ENCODE data around the gene PIGO.

The PIGO gene

DNA sequence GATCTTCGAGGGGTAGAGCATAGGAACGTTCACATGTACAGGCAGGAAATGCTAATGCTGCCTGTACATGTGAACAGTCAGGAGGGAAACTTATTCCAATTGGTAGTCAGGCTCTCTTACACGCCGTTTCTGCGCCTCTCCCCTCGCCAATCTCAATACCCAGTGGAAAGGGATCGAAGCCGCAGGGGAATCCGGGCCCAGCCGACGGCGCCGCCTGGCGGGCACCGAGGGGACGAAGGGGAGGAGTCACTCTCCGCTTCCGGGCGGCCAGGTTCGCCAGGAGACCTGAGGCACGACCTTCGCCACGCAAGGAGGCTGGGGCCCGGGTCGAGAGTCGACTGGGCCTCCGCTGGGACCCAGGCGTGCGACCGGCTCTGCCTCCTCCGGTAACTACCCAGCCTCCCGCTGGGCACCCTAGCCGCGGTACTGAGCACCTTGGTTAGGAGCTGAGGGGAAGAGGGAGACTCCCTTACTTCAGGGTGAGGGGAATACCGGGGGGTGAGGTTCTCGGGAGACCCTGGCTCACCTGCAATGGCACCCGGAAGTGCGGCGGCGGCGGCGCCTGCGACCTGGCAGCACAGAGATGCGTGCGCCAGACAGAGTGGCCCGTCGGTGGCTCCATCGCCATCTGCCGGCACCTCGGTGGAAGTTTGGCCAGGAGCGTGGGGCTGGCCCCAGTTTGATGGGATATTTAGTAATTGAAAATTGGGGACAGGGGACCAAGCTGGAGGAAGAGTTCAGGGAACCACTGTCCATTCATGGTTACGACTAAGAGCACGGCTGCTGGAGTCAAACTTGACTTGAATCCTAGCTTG, at the start of gene PIGO:
PIGO (minus strand) TSS at position 557 of the 815 bp plus-strand sequence. CDS start 1,026 bp downstream, outside the sequence.
- H3K27me3 ChIP-seq (ENCODE audit: control insufficient read depth, insufficient read depth, low read length), result no peaks in the 10 kb centered on the region
- H3K4me3 ChIP-seq (ENCODE audit: low read length), result peak within 1 kb of the TSS; percentile 89
- H3K27ac ChIP-seq (ENCODE audit: low read length), result peak within 1 kb of the TSS; percentile 95
- peaks cover 40% of the 10 kb centered on the region for H3K36me3 ChIP-seq (ENCODE audit: control insufficient read depth, low read depth, low read length)
- H3K4me1 ChIP-seq (ENCODE audit: control insufficient read depth, low read depth, low read length), result no peaks in the 10 kb centered on the region
- H3K9me3 ChIP-seq (ENCODE audit: control insufficient read depth, low read depth, low read length), result no peaks in the 10 kb centered on the region
- H3K9ac ChIP-seq (ENCODE audit: low read length), result peak within 1 kb of the TSS; percentile 93

DNA sequence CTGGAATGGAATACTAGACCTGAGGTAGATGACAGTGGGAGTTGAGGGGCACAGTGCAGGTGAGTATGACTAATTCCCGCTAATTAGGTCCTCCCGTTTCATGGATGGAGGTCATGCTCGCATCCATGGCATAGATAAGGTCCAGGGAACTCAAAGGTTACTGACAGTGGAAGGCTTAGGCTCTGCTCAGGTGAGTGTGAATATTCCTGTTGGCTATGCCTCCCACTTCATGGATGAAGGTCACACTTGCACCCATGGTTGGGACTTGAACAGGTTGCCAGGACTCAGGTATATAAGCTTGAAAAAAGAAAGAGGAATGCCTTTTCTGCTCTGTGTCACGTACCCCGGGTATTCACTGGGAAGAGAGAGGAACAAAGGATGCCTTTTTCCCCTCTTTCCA, 45.6 kb upstream of the PIGO start:
- peaks cover 25% of the 10 kb centered on the region for H3K9me3 ChIP-seq (ENCODE audit: control insufficient read depth, low read depth, low read length)

DNA sequence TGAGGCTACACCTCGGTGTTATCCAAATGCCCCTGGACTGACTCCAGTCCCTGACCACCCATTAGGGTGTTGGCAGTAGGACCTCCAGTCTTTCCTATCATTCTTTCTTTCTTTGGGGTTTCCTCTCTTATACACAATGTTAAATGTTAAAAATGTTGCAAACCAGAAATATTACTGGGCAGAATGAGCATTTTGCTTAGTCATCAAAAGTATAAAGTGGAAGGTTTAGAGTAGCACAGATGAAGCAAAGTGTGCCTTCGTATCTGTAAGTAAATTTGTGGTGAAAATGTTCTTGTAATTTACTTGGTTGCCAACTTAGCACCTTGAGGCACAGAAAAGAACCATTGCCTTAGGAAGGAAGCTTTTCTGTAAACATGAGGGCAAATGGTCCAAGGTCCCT, 43.7 kb upstream of the PIGO start:
- Histone ChIP-seq H3K9me3 (ENCODE audit: control insufficient read depth, low read depth, low read length) (peaks cover 25% of the 10 kb centered on the region), H3K4me1 (ENCODE audit: control insufficient read depth, low read depth, low read length) (no peaks in the 10 kb centered on the region), H3K36me3 (ENCODE audit: control insufficient read depth, low read depth, low read length) (no peaks in the 10 kb centered on the region), H3K4me3 (ENCODE audit: low read length) (no peak overlapping the region), H3K27me3 (ENCODE audit: control insufficient read depth, insufficient read depth, low read length) (no peaks in the 10 kb centered on the region), H3K9ac (ENCODE audit: low read length) (no peak overlapping the region), H3K27ac (ENCODE audit: low read length) (no peak overlapping the region)

More for the DNA sequence above, 45.6 kb upstream of the PIGO start:
- no peaks in the 10 kb centered on the region for H3K36me3 ChIP-seq (ENCODE audit: control insufficient read depth, low read depth, low read length)
- no peak overlapping the region for H3K9ac ChIP-seq (ENCODE audit: low read length)
- H3K27me3 ChIP-seq (ENCODE audit: control insufficient read depth, insufficient read depth, low read length), result no peaks in the 10 kb centered on the region
- no peak overlapping the region for H3K4me3 ChIP-seq (ENCODE audit: low read length)
- H3K4me1 ChIP-seq (ENCODE audit: control insufficient read depth, low read depth, low read length), result no peaks in the 10 kb centered on the region
- no peak overlapping the region for H3K27ac ChIP-seq (ENCODE audit: low read length)

- H3K9ac ChIP-seq (ENCODE audit: low read length), result no peak overlapping the region
Observed at GRCh38 chr9:35136866-35137265, 40.5 kb upstream of the PIGO start.

GRCh38 chr9:35135988-35136387, 39.6 kb upstream of the PIGO start:
- no peak overlapping the region for H3K9ac ChIP-seq (ENCODE audit: low read length)
- H3K27me3 ChIP-seq (ENCODE audit: control insufficient read depth, insufficient read depth, low read length), result no peaks in the 10 kb centered on the region
- no peak overlapping the region for H3K27ac ChIP-seq (ENCODE audit: low read length)
- no peak overlapping the region for H3K4me3 ChIP-seq (ENCODE audit: low read length)
- no peaks in the 10 kb centered on the region for H3K4me1 ChIP-seq (ENCODE audit: control insufficient read depth, low read depth, low read length)
- peaks cover 3% of the 10 kb centered on the region for H3K9me3 ChIP-seq (ENCODE audit: control insufficient read depth, low read depth, low read length)
- no peaks in the 10 kb centered on the region for H3K36me3 ChIP-seq (ENCODE audit: control insufficient read depth, low read depth, low read length)

More at GRCh38 chr9:35136866-35137265, 40.5 kb upstream of the PIGO start:
- Histone ChIP-seq H3K9me3 (ENCODE audit: control insufficient read depth, low read depth, low read length) (peaks cover 7% of the 10 kb centered on the region), H3K4me1 (ENCODE audit: control insufficient read depth, low read depth, low read length) (no peaks in the 10 kb centered on the region), H3K27me3 (ENCODE audit: control insufficient read depth, insufficient read depth, low read length) (no peaks in the 10 kb centered on the region), H3K27ac (ENCODE audit: low read length) (no peak overlapping the region), H3K4me3 (ENCODE audit: low read length) (no peak overlapping the region), H3K36me3 (ENCODE audit: control insufficient read depth, low read depth, low read length) (no peaks in the 10 kb centered on the region)

DNA sequence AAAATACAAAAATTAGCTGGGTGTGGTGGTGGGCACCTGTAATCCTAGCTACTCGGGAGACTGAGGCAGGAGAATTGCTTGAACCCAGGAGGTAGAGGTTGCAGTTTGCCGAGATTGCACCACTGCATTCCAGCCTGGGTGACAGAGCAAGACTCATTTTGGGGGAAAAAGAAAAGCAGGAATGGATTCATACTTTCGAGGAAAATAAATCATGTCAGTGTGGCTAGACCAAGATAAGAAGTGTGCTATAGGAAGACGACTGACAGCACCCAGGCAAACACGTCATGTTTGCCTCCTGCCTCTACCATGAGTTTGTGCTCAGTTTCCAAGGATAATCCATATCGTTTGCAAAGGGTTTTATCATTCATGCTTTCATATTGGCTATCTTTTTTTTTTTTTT, 38.5 kb upstream of the PIGO start:
- Histone ChIP-seq H3K9ac (ENCODE audit: low read length) (no peak overlapping the region), H3K9me3 (ENCODE audit: control insufficient read depth, low read depth, low read length) (peaks cover 7% of the 10 kb centered on the region)

DNA sequence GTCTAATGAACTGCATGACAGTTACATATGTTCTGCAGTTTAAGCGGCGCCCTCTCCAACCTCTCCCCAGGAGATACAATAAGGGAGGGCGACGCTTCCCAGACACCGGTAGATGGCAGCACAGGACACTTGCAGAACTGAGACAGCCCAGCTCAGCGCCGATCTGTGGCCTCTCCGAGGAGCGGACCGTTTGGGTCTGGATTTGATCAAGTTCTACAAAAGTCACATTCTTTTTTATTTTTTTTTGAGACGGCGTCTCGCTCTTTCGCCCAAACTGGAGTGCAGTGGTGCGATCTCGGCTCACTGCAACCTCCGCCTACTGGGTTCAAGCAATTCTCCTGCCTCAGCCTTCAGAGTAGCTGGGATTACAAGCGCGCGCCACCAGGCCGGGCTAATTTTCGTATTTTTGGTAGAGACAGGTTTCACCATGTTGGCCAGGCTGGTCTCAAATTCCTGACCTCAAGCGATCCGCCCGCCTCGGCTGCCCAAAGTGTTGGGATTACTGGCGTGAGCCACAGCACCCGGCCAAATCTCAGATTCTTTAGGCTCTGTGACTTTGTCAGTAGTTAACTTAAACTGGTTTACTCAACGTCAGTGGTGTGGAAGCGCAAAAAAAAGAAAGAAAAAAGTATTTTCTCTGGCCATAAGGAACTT, 20.6 kb upstream of the PIGO start:
- peak overlapping the region; percentile 60 for H3K9ac ChIP-seq (ENCODE audit: low read length)
- H3K27me3 ChIP-seq (ENCODE audit: control insufficient read depth, insufficient read depth, low read length), result no peaks in the 10 kb centered on the region
- no peak overlapping the region for H3K27ac ChIP-seq (ENCODE audit: low read length)
- peaks cover 20% of the 10 kb centered on the region for H3K4me1 ChIP-seq (ENCODE audit: control insufficient read depth, low read depth, low read length)
- H3K9me3 ChIP-seq (ENCODE audit: control insufficient read depth, low read depth, low read length), result no peaks in the 10 kb centered on the region
- H3K4me3 ChIP-seq (ENCODE audit: low read length), result peak overlapping the region; percentile 78
- no peaks in the 10 kb centered on the region for H3K36me3 ChIP-seq (ENCODE audit: control insufficient read depth, low read depth, low read length)

More for the DNA sequence above, 38.5 kb upstream of the PIGO start:
- no peak overlapping the region for H3K4me3 ChIP-seq (ENCODE audit: low read length)
- H3K27me3 ChIP-seq (ENCODE audit: control insufficient read depth, insufficient read depth, low read length), result no peaks in the 10 kb centered on the region
- H3K36me3 ChIP-seq (ENCODE audit: control insufficient read depth, low read depth, low read length), result no peaks in the 10 kb centered on the region
- no peaks in the 10 kb centered on the region for H3K4me1 ChIP-seq (ENCODE audit: control insufficient read depth, low read depth, low read length)
- H3K27ac ChIP-seq (ENCODE audit: low read length), result no peak overlapping the region

GRCh38 chr9:35116539-35116897, 20.1 kb upstream of the PIGO start:
- Histone ChIP-seq H3K27ac (ENCODE audit: low read length) (no peak overlapping the region), H3K4me1 (ENCODE audit: control insufficient read depth, low read depth, low read length) (peaks cover 24% of the 10 kb centered on the region), H3K9me3 (ENCODE audit: control insufficient read depth, low read depth, low read length) (no peaks in the 10 kb centered on the region), H3K27me3 (ENCODE audit: control insufficient read depth, insufficient read depth, low read length) (no peaks in the 10 kb centered on the region), H3K36me3 (ENCODE audit: control insufficient read depth, low read depth, low read length) (no peaks in the 10 kb centered on the region), H3K9ac (ENCODE audit: low read length) (peak overlapping the region; percentile 41), H3K4me3 (ENCODE audit: low read length) (peak overlapping the region; percentile 78)

- peak within 1 kb of the TSS; percentile 55 for H3K9ac ChIP-seq (ENCODE audit: low read length)
Observed at GRCh38 chr9:35115680-35116538, 19.5 kb upstream of the PIGO start, which contains the start of gene ATOSB. Gene ATOSB, minus strand, starts transcription at chr9:35115862. Its CDS starts 7,588 bp downstream, at chr9:35108274.

DNA sequence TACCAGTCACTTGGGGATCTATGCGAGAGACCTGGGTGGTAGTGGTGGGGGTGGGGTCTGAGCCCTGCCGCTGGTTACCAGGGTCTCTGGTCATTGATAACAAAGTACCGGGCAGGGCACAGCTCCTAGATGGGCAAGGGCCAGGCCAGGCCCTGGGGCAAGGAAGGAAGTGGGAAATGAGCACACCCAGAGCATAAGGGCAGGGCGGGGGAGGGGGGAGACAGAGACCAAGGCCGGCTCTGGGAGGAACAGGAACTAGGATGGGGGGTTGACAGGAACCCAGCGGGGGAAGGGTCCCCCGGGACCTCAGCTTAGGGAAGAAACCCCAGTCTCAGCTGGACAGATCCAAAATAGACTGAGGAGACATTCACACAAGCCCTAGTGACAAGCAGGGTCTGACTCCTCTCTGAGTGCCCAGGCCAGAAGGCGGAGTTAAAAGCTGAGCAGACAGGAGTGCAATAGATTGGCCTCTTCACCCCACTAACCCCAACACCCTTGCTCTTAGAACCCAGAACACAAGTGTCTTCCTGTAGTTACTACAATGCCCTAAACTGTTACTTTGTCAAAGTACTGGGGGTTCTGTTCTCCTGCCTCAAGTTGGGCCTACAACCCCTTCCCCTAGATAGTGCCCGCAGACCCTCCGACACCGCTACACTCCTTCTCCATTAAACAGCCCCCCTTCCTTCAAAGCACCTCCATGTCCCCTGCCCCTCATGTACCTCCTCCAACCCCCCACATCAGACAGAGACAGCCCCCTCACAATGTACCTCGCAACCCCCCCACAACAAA, 18.6 kb upstream of the PIGO start:
- Histone ChIP-seq H3K4me1 (ENCODE audit: control insufficient read depth, low read depth, low read length) (peaks cover 27% of the 10 kb centered on the region), H3K9ac (ENCODE audit: low read length) (peak overlapping the region; percentile 55)

More at GRCh38 chr9:35115680-35116538, 19.5 kb upstream of the PIGO start, which contains the start of gene ATOSB:
- H3K4me3 ChIP-seq (ENCODE audit: low read length), result peak within 1 kb of the TSS; percentile 78
- H3K36me3 ChIP-seq (ENCODE audit: control insufficient read depth, low read depth, low read length), result no peaks in the 10 kb centered on the region
- no peaks in the 10 kb centered on the region for H3K27me3 ChIP-seq (ENCODE audit: control insufficient read depth, insufficient read depth, low read length)
- peak within 1 kb of the TSS; percentile 34 for H3K27ac ChIP-seq (ENCODE audit: low read length)
- no peaks in the 10 kb centered on the region for H3K9me3 ChIP-seq (ENCODE audit: control insufficient read depth, low read depth, low read length)
- peaks cover 24% of the 10 kb centered on the region for H3K4me1 ChIP-seq (ENCODE audit: control insufficient read depth, low read depth, low read length)

More for the DNA sequence above, 18.6 kb upstream of the PIGO start:
- H3K27me3 ChIP-seq (ENCODE audit: control insufficient read depth, insufficient read depth, low read length), result no peaks in the 10 kb centered on the region
- H3K4me3 ChIP-seq (ENCODE audit: low read length), result peak overlapping the region; percentile 78
- peak overlapping the region; percentile 34 for H3K27ac ChIP-seq (ENCODE audit: low read length)
- H3K9me3 ChIP-seq (ENCODE audit: control insufficient read depth, low read depth, low read length), result no peaks in the 10 kb centered on the region
- H3K36me3 ChIP-seq (ENCODE audit: control insufficient read depth, low read depth, low read length), result no peaks in the 10 kb centered on the region
